ENCODE measurements around the gene GMCL1.
A peak's percentile ranks its signal among the peaks of the same experiment; 100 is the strongest.
"Not testable (repeated sequence)": the region's sequence is repeated elsewhere in the genome, so short reads cannot be mapped to it uniquely, and the experiment has no call there.

The GMCL1 gene

DNA sequence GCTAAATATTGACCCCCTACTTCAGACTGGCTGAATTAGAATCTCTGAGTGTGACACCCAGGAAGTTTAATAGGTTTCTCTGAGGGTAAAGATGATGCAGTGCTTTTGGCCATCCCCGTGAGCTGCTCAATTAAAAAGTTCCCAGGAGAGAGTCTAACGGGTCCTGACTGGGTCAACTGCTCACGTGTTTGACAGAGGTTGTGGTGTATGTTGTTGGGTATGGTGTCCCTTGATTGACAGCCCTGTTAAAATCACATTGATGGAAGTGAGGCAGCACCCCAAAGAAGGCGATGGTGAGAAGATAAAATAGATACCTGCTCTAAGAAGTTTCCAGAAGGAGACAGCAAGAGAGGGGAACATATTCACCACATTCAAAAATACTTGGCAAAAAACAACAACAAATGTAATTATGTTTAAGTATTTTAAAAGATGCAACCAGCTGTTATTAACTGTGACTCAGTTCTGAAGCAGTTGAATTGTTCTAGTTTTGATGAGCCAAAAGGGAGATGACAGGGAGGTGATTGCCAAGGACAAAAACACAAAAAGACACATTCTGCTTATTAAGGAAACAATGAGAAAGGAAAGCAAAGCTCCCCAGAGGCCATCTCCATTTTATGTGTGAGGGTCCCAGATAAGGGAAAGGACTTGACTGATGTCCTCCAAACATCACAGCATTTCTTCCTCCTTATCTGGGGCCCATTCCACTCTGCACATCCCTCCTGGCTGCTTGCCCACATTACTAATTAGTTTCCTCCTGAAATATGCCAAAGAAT lies 11.5 kb upstream of the GMCL1 start:
- TF ChIP-seq, protein P1, sequence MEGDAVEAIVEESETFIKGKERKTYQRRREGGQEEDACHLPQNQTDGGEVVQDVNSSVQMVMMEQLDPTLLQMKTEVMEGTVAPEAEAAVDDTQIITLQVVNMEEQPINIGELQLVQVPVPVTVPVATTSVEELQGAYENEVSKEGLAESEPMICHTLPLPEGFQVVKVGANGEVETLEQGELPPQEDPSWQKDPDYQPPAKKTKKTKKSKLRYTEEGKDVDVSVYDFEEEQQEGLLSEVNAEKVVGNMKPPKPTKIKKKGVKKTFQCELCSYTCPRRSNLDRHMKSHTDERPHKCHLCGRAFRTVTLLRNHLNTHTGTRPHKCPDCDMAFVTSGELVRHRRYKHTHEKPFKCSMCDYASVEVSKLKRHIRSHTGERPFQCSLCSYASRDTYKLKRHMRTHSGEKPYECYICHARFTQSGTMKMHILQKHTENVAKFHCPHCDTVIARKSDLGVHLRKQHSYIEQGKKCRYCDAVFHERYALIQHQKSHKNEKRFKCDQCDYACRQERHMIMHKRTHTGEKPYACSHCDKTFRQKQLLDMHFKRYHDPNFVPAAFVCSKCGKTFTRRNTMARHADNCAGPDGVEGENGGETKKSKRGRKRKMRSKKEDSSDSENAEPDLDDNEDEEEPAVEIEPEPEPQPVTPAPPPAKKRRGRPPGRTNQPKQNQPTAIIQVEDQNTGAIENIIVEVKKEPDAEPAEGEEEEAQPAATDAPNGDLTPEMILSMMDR (IDR thresholded peaks at IDR 0.05; ENCODE audit: insufficient read depth, low read depth, low read length, missing control alignments): no peak
- no peak for DNase-seq (ENCODE audit: low read depth)
- no peak overlapping the region for H3K4me3 ChIP-seq (ENCODE audit: low read depth, low read length)

DNA sequence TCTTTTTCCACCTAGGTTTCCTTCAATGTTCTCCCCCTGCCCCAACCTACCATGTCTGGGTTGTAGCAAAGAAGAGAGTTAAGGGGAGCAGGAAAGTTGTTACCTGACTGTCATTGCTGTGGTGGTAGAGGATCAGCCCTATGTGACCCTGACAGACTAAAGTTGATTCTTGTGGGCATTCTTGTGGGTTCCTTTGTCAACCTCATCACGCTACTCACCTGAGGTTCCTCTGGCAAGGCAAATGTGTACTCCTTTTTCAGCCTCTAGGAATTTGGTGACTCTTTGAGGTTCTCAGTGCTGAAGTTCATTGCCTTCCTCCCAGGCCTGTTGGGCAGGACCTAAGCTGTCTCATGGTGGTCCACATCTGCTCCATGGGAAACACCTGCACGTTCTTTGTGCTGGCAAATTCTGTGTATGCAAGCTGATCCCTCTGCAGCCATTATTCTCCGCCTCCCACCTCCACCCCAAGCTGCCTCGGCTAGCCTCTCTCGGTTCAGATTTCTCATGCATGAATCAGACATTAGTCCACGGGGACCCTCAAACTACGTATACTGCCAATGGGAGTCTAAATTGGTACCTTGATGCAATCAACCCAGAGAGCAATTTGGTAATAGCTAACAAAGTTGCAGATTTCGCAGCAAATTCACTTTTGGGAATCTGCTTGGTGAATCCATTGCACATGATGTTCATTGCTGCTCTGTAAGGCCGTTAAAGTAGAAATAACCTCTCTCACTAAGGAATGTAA lies 1.5 kb upstream of the GMCL1 start:
- no peak overlapping the region for H3K4me3 ChIP-seq (ENCODE audit: low read depth, low read length)
- TF ChIP-seq, protein P1 (IDR thresholded peaks at IDR 0.05; ENCODE audit: insufficient read depth, low read depth, low read length, missing control alignments): no peak
- DNase-seq (ENCODE audit: low read depth): no peak

DNA sequence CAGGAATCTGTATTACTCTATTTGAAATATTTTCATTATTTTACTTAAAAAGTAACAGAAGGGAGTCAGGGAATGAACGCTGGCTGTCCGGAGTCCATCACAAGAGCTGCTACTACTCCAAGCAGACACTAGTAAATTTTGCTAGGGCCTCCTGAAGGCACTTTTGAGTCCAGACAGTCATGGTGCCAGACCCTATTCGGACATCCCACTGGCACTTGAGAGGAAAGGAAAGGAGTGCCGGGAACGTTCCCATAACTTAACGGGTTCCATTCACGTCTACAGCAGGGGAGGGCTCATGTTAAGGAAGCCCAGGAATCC lies 563 bp upstream of the GMCL1 start:
- no peak for DNase-seq (ENCODE audit: low read depth)
- TF ChIP-seq, protein P1 (IDR thresholded peaks at IDR 0.05; ENCODE audit: insufficient read depth, low read depth, low read length, missing control alignments): no peak

DNA sequence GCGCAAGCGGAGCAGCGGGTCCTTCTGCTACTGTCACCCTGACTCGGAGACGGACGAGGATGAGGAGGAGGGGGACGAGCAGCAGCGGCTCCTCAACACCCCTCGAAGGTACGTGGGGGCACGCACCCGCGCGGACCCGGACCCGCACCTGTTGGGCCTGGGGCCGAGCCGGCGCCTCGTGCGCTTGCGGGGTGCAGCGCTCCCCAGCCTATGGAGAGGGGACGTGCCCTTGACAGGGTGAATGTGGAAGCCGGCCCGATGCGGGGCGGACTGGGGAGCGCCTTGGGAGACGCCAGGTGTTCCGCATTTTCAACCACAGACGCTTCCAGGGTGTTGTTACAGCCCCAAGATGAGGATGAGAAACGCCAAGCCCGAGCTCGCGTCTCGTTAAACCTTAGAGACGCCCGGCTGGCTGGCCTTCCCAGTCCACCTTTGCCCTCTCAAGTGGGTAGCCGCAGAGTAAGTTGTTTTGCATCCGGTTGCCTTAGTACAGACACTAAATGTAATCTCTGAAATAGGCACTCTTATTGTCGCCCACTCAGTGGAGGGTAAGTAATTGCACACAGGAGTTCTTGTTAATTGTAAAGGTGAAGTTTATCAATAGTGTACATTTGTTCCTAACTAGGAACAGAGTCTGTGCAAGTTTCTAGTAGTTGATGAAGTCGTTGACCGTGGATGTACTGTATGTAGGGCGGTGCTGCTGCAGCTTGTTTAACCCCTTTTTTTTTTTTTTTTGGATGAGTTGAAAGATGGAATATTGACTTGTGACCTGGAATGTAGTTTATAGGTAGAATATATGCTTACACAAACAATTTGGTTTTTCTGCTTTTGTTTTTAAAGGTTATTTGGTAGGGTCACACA lies 815 bp downstream of the GMCL1 start:
- TF ChIP-seq, protein P1 (IDR thresholded peaks at IDR 0.05; ENCODE audit: insufficient read depth, low read depth, low read length, missing control alignments): no peak
- peak overlapping the region; percentile 85 for H3K4me3 ChIP-seq (ENCODE audit: low read depth, low read length)
- DNase-seq (ENCODE audit: low read depth): peak; percentile 55

More for the DNA sequence above, 563 bp upstream of the GMCL1 start:
- H3K4me3 ChIP-seq (ENCODE audit: low read depth, low read length): peak overlapping the region; percentile 74

DNA sequence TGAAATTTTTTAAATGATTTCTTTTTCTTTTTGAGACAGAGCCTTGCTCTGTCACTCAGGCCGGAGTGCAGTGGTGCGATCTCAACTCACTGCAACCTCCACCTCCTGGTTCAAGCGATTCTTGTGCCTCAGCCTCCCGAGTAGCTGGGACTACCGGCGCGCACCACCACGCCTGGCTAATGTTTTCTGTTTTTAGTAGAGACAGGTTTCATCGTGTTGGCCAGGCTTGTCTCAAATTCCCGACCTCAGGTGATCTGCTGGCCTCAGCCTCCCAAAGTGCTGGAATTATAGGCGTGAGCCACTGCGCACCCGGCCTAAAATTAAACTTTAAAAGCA lies 1.4 kb downstream of the GMCL1 start:
- peak overlapping the region; percentile 85 for H3K4me3 ChIP-seq (ENCODE audit: low read depth, low read length)
- not testable (repeated sequence) for DNase-seq (ENCODE audit: low read depth)

DNA sequence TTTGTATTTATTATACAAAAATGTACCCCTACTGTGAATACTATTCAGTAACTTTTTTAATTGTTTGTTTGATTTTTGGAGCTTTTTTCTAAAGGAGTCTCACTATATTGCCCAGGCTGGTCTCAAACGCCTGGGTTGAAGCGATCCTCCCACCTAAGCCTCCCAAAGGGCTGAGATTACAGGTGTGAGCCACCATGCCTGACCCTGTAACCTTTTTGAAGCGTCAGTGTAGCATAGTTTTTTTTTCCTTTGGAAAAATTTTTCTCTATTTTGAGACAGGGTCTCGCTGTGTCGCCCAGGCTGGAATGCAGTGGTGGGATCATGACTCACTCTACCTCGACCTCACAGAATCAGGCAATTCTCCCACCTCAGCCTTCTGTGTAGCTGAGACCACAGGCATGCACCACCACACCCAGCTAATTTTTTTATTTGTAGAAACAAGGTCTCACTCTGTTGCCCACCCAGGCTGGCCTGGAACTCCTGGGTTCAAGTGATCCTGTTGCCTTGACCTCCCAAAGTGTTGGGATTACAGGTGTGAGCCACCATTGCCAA lies 2.0 kb downstream of the GMCL1 start:
- no peak overlapping the region for H3K4me3 ChIP-seq (ENCODE audit: low read depth, low read length)
- DNase-seq (ENCODE audit: low read depth): no peak
- TF ChIP-seq, protein P1 (IDR thresholded peaks at IDR 0.05; ENCODE audit: insufficient read depth, low read depth, low read length, missing control alignments): no peak

DNA sequence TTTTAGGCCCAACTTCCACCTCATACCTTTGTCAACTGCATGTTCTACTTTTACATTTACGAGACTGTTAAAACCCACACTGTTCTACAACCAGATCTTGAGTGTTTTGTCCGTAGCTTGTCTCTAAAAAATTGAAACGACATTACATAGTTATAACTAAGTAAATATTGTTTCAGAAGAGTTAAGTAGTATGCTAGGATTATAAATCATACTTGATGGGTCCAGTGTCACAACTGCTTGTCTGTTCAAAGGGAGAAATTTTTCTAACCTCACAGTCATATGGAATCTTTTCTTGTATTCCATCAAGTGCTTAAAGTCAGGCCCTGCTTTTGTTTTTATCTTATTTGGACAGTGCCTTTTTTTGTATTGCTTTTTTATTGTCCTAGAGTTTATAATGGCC lies 4.3 kb downstream of the GMCL1 start:
- no peak overlapping the region for H3K4me3 ChIP-seq (ENCODE audit: low read depth, low read length)
- TF ChIP-seq, protein P1 (IDR thresholded peaks at IDR 0.05; ENCODE audit: insufficient read depth, low read depth, low read length, missing control alignments): no peak
- DNase-seq (ENCODE audit: low read depth): no peak

Measured in GM12865 (cell line).